Aorta (tissue), 5 donors: ENCODE data around the gene ATG2B. TPM values are rescaled to one million over a fixed set of nuclear protein-coding genes. Genes with fewer than 3 reads are reported as not detected.

Experiments
- ATAC-seq: fragments of 200-7000 bp; cut with Tn5 transposase; one replicate; pipeline ENCODE4 v1.9.1; 2022; ENCODE audit warnings: moderate library complexity; ENCODE audit not compliant: low FRiP score
- DNase-seq, 2 donors: peaks; one replicate each; pipeline ENCODE4 v3.0.0-alpha.2; 2020
- H3K27ac ChIP-seq, 2 donors: one replicate each; pipeline ENCODE4 v1.5.1; 2013; ENCODE audit warnings: low read length in 2 of 2, mild to moderate bottlenecking in 2 of 2, moderate library complexity in 2 of 2, control low read depth in 1 of 2, inconsistent platforms in 1 of 2, low read depth in 1 of 2
- H3K27me3 ChIP-seq, 2 donors: one replicate each; pipeline ENCODE4 v1.6.1; 2013; ENCODE audit warnings: control low read depth in 1 of 2, low read length in 1 of 2, mild to moderate bottlenecking in 1 of 2, moderate library complexity in 1 of 2; ENCODE audit not compliant: insufficient read depth in 2 of 2, control insufficient read depth in 1 of 2
- H3K36me3 ChIP-seq, 2 donors: one replicate each; pipeline ENCODE4 v1.6.1; 2013; ENCODE audit warnings: control low read depth in 1 of 2, low read length in 1 of 2, mild to moderate bottlenecking in 1 of 2; ENCODE audit not compliant: insufficient read depth in 2 of 2, control insufficient read depth in 1 of 2
- H3K4me1 ChIP-seq, 2 donors: one replicate each; pipeline ENCODE4 v1.6.1; 2013; ENCODE audit warnings: low read length in 2 of 2, control low read depth in 1 of 2, mild to moderate bottlenecking in 1 of 2, moderate library complexity in 1 of 2; ENCODE audit not compliant: insufficient read depth in 2 of 2, control insufficient read depth in 1 of 2
- H3K4me3 ChIP-seq, 2 donors: one replicate each; pipeline ENCODE4 v1.5.1; 2013; ENCODE audit warnings: low read length in 2 of 2, control low read depth in 1 of 2, mild to moderate bottlenecking in 1 of 2
- H3K9me3 ChIP-seq: one replicate; pipeline ENCODE4 v1.6.1; 2013; ENCODE audit warnings: mild to moderate bottlenecking, low read length; ENCODE audit not compliant: control insufficient read depth
- WGBS, 2 donors: extraction: QIAGEN DNeasy Blood & Tissue Kit; methylation state at CpG; one replicate each; pipeline ENCODE4 v1.1.7; 2013; 5-methylcytosine and 5-hydroxymethylcytosine counted together
- intact Hi-C, 2 donors: fragments of 100-400 bp; cut with DNase I; formaldehyde crosslinking; loops; one replicate each; pipeline versions ENCODE4 v1.14.2 to v1.15.0; 2022
- polyA plus RNA-seq, 2 donors: library from polyadenylated mRNA; stranded (reverse); fragments of 200-250 nt; gene quantifications; one replicate each; pipeline ENCODE4 v1.2.3, GENCODE V29; 2013
- total RNA-seq, 2 donors: library from RNA; stranded (reverse); fragmentation: NEBNext Ultra II Directional; extraction: Animal tissue kit (Norgen Biotek cat#: 25700); gene quantifications; one replicate each; pipeline ENCODE4 v1.2.1, GENCODE V29; 2021
- donor health status: healthy with polysubstance abuse.
- donor health status: Bipolar disorder and iron deficiency.
- donor health status: DM: no; HTN: no; CAD: no.
- donor health status: DM: no; HTN: no; CAD: no.
- donor health status: DM: yes; HTN: yes; CAD: no.

Gene ATG2B
- total and polyA plus RNA-seq, 4 donors, result 1.5 to 36.7 (median 14.4) TPM

DNA sequence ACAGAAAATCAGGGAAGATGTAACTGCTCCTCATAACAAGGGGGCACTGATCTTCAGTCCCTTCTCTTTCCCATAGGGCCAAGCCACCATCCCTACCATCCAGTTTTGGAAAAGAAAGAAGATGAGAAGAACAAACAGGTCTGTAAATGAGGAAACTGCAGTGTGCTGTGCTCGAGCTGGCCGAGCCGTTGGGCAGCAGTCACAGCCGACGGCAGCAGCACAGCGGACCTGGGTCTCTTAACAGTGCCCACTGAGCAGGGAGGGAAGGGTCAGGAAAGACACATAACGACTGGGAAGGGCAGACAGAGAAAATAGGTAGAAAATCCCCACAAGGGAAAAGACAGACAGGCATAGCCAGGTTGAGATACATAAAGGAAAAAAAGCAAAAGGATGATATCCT is 68.9 kb downstream of the ATG2B start:
- 80 to 85% methylated on average over 7 of the region's 7 CpGs for WGBS, 2 donors
- intact Hi-C loops, result no loop called here

DNA sequence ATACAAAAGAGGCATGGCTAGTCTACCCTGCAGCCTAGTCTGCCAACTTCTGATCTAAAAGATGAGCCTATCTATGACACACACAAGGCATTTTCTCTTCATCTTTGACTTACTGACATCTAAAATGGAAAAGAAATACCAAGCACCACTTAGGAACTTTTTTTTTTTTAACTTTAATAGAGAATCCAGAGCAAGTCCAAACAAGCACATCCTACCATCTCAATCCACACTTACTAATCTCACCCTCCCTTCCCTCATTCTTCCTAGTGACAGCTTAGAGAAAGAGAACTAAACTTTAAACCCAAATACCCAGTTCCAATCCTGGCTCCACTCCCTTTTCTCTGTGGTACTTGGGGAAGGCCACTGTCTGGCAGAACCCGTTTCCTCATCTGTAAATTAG is 75.3 kb downstream of the ATG2B start:
- no peak for ATAC-seq
- intact Hi-C loops, result no loop called here
- Histone ChIP-seq H3K4me1 (no peaks in the 10 kb centered on the region), H3K9me3 (no peaks in the 10 kb centered on the region), H3K36me3 (peaks cover 2 to 8% of the 10 kb centered on the region in 2 donors), H3K4me3 (no peak overlapping the region), H3K27me3 (no peaks in the 10 kb centered on the region), H3K27ac (no peak overlapping the region)
- 92 to 99% methylated on average over 1 of the region's 1 CpG for WGBS, 2 donors
- DNase-seq, result no peak

More for the DNA sequence above, 68.9 kb downstream of the ATG2B start:
- Histone ChIP-seq H3K4me1 (no peaks in the 10 kb centered on the region), H3K27ac (no peak overlapping the region), H3K27me3 (no peaks in the 10 kb centered on the region), H3K36me3 (peaks cover 4 to 7% of the 10 kb centered on the region in 2 donors), H3K9me3 (no peaks in the 10 kb centered on the region), H3K4me3 (no peak overlapping the region)
- DNase-seq (no peak), ATAC-seq (no peak)

DNA sequence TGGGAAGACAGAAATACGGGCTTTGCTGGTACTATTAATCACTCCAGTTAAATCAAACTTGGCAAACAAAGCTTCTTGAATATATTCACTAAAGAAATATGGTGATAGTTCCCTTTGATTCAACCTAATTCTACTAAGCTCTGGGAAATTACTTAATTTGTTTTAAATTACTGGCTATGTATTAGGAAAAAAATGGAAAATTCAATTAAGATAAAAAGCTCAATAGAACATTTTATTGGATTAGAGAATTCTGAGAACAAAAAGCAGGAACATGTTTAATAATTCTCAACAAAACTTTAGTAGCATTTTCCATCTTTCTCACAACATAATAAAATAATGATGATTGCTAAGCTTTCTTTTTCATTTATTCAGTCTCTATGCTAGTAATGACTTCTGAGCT is 76.9 kb downstream of the ATG2B start:
- H3K4me1 ChIP-seq, result no peaks in the 10 kb centered on the region
- DNase-seq (no peak), ATAC-seq (no peak)
- H3K27me3 ChIP-seq, result no peaks in the 10 kb centered on the region
- H3K4me3 ChIP-seq, result no peak overlapping the region
- H3K27ac ChIP-seq, result no peak overlapping the region
- peaks cover 8 to 9% of the 10 kb centered on the region in 2 donors for H3K36me3 ChIP-seq
- no peaks in the 10 kb centered on the region for H3K9me3 ChIP-seq
- 77 to 89% methylated on average over 1 of the region's 1 CpG for WGBS, 2 donors
- intact Hi-C loops, result no loop called here

DNA sequence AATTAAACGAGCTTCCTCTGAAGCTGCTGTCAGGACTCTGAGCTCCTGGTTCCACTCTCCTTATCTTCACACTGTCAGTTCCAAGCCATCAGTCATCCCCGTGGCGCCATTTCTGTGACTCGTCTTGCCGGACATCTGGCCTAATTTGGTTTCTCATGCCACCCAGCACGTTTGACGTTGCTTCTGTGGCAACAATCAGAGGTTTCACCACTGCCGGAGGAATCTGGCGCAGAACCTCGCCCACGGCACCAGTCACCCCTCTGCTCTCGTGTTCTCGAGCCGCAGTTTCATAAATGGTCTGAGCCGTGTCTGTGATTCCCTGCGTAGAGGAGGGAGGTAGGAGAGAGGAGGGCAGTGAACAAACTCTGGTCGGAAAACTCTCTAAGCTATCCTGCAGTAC is 77.5 kb downstream of the ATG2B start:
- Histone ChIP-seq H3K27me3 (no peaks in the 10 kb centered on the region), H3K36me3 (peaks cover 8 to 9% of the 10 kb centered on the region in 2 donors), H3K4me1 (no peaks in the 10 kb centered on the region), H3K9me3 (no peaks in the 10 kb centered on the region), H3K4me3 (no peak overlapping the region), H3K27ac (no peak overlapping the region)
- intact Hi-C loops, result no loop called here
- ATAC-seq, result no peak
- WGBS, 2 donors, result 72% methylated on average over 17 of the region's 17 CpGs
- no peak for DNase-seq

DNA sequence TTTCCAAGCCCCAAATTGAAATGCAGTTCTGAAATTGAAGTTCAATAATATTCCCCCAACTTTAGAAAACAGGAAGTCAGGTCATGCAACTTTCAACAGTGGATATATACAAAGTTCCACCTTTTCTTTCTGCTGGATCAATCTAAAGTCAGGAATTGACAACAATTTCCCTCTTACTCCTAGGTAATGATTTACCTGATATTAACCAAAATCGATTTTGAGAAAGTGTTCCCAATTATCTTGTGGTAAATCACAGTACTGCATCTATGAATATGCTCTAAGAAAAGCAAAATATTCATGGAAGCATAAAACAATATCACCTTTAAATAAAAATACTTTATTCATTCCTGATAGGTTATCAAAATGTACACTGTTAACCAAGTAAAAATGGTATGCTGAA is 78.7 kb downstream of the ATG2B start:
- ATAC-seq (no peak), DNase-seq (no peak)
- 93 to 94% methylated on average over 1 of the region's 1 CpG for WGBS, 2 donors
- intact Hi-C loops, result no loop called here
- H3K36me3 ChIP-seq, result peaks cover 5 to 6% of the 10 kb centered on the region in 2 donors
- H3K9me3 ChIP-seq, result no peaks in the 10 kb centered on the region
- no peak overlapping the region for H3K4me3 ChIP-seq
- H3K4me1 ChIP-seq, result no peaks in the 10 kb centered on the region
- H3K27ac ChIP-seq, result no peak overlapping the region
- H3K27me3 ChIP-seq, result no peaks in the 10 kb centered on the region

DNA sequence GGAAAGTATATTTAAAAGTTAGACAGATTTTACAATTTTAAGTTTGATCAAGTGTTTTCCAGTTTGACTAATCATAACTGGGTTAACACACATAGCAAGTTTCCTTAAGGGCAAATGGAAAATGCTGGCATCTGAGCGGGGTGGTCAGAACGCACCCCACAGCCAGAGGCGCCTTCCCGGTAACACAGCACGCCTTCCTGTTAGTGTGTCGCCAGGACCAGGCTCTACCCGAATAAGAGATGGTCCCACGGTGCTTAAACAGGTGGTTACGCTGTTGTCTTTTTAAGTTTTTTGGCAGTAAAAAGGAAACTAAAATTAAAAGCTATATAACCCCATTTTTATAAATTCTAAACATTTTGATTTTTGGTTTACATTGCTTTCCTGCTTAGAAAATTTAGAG is 79.1 kb downstream of the ATG2B start:
- intact Hi-C loops, result no loop called here
- DNase-seq, result no peak
- ATAC-seq, result no peak
- 94 to 95% methylated on average over 9 of the region's 9 CpGs for WGBS, 2 donors
- Histone ChIP-seq H3K4me1 (no peaks in the 10 kb centered on the region), H3K36me3 (peaks cover 2 to 6% of the 10 kb centered on the region in 2 donors), H3K9me3 (no peaks in the 10 kb centered on the region), H3K4me3 (no peak overlapping the region), H3K27ac (no peak overlapping the region), H3K27me3 (no peaks in the 10 kb centered on the region)

DNA sequence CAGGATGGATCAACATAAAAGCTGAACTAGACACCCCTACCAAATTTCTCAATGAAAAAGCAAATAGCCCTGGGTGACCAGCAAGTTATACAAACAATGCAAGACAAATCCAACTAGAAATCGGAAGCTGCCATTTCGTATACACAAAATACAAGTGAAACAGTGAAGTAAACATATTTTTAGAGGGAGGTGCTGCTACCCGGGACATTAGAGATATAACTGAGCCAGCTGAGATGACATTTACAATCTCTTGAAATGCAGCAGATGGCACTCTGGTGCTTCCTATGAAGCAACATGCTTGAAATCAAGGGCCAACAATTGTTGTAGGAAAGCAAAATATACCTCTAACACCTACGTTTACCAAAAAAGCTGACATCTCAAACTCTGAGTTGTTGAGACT is 81.7 kb downstream of the ATG2B start:
- DNase-seq (no peak), ATAC-seq (no peak)
- intact Hi-C loops, result no loop called here
- Histone ChIP-seq H3K36me3 (peaks cover 2 to 6% of the 10 kb centered on the region in 2 donors), H3K9me3 (peaks cover 9% of the 10 kb centered on the region), H3K27me3 (no peaks in the 10 kb centered on the region), H3K27ac (no peak overlapping the region), H3K4me1 (no peaks in the 10 kb centered on the region), H3K4me3 (no peak overlapping the region)
- 79 to 81% methylated on average over 4 of the region's 4 CpGs for WGBS, 2 donors

DNA sequence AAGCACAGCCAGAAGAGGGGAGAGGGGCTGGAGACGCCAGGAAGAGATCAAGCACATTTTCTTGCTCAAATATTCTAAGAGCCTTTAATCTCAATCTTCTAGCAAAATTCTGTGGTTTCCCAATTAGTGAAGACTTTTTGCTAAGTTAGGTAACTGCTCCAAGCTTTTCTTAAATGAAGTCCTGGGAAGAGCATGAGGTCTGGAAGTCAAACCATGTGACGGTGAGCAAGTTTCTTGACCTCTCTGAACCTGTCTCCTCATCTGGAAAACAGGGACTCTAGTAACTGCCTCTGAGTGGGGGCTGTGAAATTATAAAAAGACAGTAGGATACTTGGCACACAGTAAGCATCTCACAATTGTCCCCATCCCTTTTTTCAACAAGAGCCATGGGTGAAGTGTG is 83.0 kb downstream of the ATG2B start:
- H3K36me3 ChIP-seq, result peaks cover 2 to 6% of the 10 kb centered on the region in 2 donors
- H3K4me3 ChIP-seq, result no peak overlapping the region
- H3K27me3 ChIP-seq, result no peaks in the 10 kb centered on the region
- intact Hi-C loops, result no loop called here
- WGBS, 2 donors, result 94 to 95% methylated on average over 2 of the region's 2 CpGs
- ATAC-seq (no peak), DNase-seq (no peak)
- no peaks in the 10 kb centered on the region for H3K4me1 ChIP-seq
- peaks cover 9% of the 10 kb centered on the region for H3K9me3 ChIP-seq
- H3K27ac ChIP-seq, result no peak overlapping the region

DNA sequence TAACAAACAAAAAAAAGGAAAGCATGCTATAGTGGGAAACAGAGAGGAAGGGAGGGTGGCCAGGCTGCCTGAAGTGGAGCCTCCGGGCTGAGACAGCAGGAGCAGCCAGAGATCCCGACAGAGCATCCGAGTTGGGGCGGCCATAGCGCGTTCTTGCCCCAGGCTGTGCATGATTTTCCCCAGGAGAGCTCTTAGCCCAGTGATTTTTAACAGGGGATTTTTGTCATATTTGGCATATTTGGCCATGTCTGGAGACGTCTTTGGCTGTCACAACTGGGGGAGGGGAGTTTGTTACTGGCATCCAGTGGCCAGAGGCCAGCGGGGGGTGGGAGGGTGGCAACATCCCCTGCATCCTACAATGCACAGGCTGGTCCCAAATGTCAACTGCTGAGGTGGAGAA is 83.6 kb downstream of the ATG2B start:
- no peak overlapping the region for H3K27ac ChIP-seq
- ATAC-seq, result no peak
- DNase-seq, result no peak
- intact Hi-C loops, result loop anchor here (5.0 kb wide), 3 partner anchors 277 to 717 kb away; no protein-coding TSS in a partner anchor
- no peak overlapping the region for H3K4me3 ChIP-seq
- H3K27me3 ChIP-seq, result no peaks in the 10 kb centered on the region
- peaks cover 9% of the 10 kb centered on the region for H3K9me3 ChIP-seq
- no peaks in the 10 kb centered on the region for H3K4me1 ChIP-seq
- 32 to 33% methylated on average over 8 of the region's 8 CpGs for WGBS, 2 donors
- H3K36me3 ChIP-seq, result peaks cover 2 to 6% of the 10 kb centered on the region in 2 donors
